VCaP (cell line): ENCODE results near the gene DNAJC22.

Experiments used
- H3K27ac ChIP-seq: fragments of 450-650 bp; 2 replicates; pipeline ENCODE4 v1.5.1; 2017
- TF ChIP-seq, protein P1 (sequence below): fragments of 450-650 bp; conservative IDR thresholded peaks from 2 replicates; pipeline ENCODE4 v1.5.1; 2017; ENCODE audit warnings: mild to moderate bottlenecking, moderate library complexity

The DNAJC22 gene

DNA sequence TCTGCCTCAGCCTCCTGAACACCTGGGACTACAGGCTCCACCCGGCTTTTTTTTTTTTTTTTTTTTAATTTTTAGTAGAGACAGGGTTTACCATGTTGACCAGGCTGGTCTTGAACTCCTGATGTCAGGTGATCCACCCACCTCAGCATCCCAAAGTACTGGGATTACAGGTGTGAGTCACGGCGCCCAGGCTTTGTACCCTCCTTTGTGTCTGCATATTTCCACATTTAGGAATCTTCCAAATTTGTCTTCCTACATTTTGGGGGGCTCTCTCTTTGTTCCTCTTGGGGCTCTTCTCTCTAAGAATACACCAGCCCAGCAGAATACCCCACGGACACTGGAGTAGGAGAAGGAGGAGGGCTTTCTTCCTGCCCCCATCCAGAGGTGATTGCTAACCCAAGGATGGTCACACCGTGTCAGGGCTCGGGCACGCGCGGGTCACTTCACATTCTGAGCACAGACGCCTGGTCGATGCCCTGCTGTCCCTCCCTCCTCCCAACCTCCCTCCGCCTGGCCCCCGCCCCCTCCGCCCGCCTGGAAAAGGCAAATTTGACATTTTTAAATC, 2.1 kb upstream of the DNAJC22 start:
- H3K27ac ChIP-seq, result peak overlapping the region; percentile 58; the same call in 1 of the 2 replicates
- TF ChIP-seq, protein P1, sequence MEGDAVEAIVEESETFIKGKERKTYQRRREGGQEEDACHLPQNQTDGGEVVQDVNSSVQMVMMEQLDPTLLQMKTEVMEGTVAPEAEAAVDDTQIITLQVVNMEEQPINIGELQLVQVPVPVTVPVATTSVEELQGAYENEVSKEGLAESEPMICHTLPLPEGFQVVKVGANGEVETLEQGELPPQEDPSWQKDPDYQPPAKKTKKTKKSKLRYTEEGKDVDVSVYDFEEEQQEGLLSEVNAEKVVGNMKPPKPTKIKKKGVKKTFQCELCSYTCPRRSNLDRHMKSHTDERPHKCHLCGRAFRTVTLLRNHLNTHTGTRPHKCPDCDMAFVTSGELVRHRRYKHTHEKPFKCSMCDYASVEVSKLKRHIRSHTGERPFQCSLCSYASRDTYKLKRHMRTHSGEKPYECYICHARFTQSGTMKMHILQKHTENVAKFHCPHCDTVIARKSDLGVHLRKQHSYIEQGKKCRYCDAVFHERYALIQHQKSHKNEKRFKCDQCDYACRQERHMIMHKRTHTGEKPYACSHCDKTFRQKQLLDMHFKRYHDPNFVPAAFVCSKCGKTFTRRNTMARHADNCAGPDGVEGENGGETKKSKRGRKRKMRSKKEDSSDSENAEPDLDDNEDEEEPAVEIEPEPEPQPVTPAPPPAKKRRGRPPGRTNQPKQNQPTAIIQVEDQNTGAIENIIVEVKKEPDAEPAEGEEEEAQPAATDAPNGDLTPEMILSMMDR, result no peak

DNA sequence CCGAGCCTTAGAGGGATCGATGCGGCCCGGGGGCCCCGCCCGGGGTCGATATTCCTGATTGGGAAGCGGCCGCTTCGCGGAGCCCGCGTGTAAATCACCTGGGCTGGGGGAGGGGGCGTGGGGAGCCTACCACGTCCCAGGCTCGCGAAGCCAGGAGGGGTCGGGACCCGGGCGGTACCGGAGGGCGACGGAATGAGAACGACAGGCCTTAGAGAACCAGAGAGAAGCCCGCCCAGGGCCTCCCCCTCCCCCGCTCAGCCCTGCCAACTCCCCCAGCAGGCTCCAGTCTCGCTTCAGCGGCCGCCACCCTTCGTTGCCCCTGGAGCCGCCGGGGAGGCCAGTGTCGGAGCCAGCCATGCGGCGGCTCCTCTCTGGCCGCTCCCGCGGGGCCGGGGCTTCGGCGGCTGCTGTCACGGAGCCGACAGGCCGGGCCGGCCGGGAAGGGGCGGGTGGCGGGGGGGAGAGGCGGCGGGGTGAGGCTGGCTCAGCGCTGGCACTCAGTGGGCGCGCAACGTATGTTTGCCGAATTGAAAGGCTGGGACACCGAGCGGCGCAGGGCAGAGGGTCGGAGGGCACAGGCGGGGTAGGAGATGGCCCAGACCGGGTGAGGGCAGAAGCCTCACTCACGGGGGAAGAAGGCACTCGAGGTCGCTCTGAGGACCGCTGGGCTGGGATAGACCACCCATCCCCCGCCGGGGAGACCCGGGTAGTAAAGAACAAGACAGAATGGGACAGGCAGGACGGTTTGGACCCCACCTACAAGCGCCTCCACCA, 1.4 kb upstream of the DNAJC22 start:
- TF ChIP-seq, protein P1, result no peak
- H3K27ac ChIP-seq, result peak overlapping the region; percentile 58; the same call in 1 of the 2 replicates

DNA sequence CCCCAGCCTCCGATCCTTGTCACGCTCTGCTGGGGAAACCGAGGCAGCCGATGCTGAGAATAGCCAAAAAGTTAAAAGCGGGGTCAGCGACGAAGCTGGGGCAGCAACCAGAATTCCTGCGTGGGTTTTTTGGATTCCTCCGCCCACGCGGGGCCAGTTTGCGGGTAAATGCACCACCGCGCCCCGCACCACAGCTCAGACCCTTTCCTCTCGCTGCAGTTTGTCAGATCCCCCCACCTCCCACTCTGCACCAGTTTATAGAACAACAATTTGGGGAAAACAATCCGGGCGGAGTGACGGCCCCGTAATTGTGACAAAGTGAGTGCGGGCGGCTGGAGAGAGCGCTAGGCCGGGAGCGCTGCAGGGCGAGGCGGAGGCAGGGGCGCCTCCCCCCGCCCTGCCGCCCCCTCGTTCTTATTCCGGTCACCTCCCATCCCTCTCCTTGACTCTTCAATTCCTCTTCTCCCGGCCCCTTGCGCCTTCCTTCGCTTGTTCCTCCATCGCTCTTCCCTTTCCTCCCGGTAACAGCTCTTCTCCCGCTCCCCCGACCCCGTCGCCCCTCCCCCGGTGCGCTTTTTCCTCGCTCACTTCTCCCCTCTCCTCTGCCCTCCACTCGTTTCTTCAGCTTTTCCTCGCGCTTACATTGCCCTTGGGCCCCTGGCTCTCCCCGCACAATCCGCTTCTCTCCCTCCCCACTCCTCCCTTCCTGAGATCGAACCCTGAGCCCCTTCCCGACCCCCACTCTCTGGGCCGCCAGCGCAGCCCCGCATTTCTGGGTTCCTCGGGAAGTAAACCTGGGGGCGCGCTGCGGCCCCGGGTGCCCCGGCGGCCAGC, 646 bp upstream of the DNAJC22 start:
- peak overlapping the region; percentile 58 for H3K27ac ChIP-seq
- TF ChIP-seq, protein P1, result no peak

DNA sequence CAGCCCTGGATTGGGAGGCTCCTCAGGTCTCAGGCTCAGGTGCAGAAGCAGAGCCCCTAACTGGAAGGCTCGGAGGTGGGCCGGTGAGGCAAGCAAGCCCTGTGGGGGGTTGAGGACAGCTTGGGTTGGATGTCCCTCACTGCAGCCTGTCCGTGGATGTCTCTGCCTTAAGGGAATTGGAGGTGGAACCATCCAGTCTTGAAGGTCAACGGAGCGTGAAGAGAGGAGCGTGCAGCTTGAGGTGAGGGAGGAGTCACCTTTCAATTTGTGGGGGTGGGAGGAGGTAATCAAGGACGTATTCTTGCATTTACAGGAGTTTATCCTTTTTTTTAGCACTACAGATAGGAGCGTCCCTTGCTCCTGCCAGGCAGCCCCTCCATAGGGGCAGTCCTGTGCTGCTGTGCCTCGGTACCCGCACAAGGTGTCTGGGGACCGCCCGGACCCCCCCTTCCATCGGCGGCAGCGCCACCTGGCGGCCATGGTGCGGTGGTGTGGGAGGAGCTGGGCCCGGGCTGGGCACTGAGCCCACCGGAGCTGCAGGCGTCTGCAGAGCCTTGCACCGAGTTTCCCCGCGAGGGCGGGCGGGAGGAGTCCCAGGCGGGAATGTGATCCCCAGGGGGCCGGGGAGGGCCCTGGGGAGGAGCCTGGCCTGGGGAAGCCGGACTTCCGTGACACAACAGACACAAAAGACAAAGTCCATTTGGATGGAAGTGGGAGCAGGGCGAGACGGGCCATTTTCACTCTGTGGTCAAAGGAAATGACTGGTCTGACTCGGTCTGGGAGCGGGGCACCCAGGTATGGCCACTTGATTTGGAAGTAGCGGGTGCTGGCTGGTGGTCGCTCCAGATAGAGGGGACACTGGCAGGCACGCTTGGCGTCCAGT, 864 bp downstream of the DNAJC22 start:
- H3K27ac ChIP-seq, result peak overlapping the region; percentile 58
- TF ChIP-seq, protein P1, result peak; percentile 99

DNA sequence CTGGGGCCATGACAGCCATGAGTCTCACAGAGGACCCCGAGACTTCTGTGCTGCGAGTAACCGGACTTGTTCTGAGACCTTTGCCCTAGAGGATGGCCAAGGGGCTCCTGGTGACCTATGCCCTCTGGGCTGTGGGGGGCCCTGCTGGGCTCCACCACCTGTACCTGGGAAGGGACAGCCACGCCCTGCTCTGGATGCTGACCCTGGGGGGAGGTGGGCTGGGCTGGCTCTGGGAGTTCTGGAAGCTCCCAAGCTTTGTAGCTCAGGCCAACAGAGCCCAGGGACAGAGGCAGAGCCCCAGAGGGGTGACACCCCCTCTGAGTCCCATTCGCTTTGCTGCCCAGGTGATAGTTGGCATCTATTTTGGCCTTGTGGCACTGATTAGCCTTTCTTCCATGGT, 2.1 kb downstream of the DNAJC22 start:
- TF ChIP-seq, protein P1, result no peak
- H3K27ac ChIP-seq, result no peak overlapping the region

DNA sequence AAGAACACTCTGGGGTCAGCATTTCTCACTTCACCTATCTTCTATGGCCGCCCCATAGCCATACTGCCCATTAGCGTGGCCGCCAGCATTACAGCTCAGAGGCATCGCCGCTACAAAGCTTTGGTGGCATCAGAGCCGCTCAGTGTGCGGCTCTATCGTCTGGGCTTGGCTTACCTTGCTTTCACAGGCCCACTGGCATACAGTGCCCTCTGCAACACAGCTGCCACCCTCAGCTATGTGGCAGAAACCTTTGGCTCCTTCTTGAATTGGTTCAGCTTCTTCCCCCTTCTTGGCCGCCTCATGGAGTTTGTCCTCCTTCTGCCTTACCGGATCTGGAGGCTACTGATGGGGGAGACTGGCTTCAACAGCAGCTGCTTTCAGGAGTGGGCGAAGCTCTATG, 2.6 kb downstream of the DNAJC22 start:
- TF ChIP-seq, protein P1, result no peak
- H3K27ac ChIP-seq, result no peak overlapping the region
